Natural killer cell (primary cell): Measurements from ENCODE around the gene MAP2K2. TPM values are rescaled to one million over a fixed set of nuclear protein-coding genes. Genes with fewer than 3 reads are reported as not detected.

Experiments
- ATAC-seq, 3 donors: fragments of 150-1000 bp in 2 of 3; fragments of 200-7000 bp in 1 of 3; cut with Tn5 transposase; 1 replicate in 1 of 3; 2 replicates in 2 of 3; pipeline ENCODE4 v1.10.0; 2021; ENCODE audit warnings: mild to moderate bottlenecking in 2 of 3, moderate library complexity in 2 of 3
- DNase-seq, 2 donors: peaks; one replicate each; pipeline versions ENCODE4 v3.0.0 to v3.0.0-alpha.2; 2013 to 2021; ENCODE audit warnings: mixed read lengths in 1 of 2
- H3K27ac ChIP-seq: one replicate; pipeline ENCODE4 v1.5.1; 2013; ENCODE audit warnings: mild to moderate bottlenecking, low read length
- H3K27me3 ChIP-seq: one replicate; pipeline ENCODE4 v1.6.1; 2013; ENCODE audit warnings: low read length; ENCODE audit not compliant: control insufficient read depth, insufficient read depth
- H3K36me3 ChIP-seq: one replicate; pipeline ENCODE4 v1.6.1; 2013; ENCODE audit warnings: low read length; ENCODE audit not compliant: control insufficient read depth, insufficient read depth
- H3K4me1 ChIP-seq: one replicate; pipeline ENCODE4 v1.6.1; 2013; ENCODE audit warnings: low read length; ENCODE audit not compliant: control insufficient read depth, insufficient read depth
- H3K4me3 ChIP-seq: one replicate; pipeline ENCODE4 v1.5.1; 2013; ENCODE audit warnings: low read length
- H3K9me3 ChIP-seq: one replicate; pipeline ENCODE4 v1.6.1; 2013; ENCODE audit warnings: low read length; ENCODE audit not compliant: control insufficient read depth, insufficient read depth
- H3K27ac Mint-ChIP-seq, 2 donors: one replicate each; pipeline ENCODE4 v1.8.0; 2022; ENCODE audit warnings: mild to moderate bottlenecking in 2 of 2, mixed read lengths in 2 of 2, moderate library complexity in 1 of 2
- H3K27me3 Mint-ChIP-seq, 2 donors: one replicate each; pipeline ENCODE4 v1.8.0; 2022; ENCODE audit warnings: low read depth in 2 of 2, mixed read lengths in 2 of 2
- H3K36me3 Mint-ChIP-seq: one replicate; pipeline ENCODE4 v1.8.0; 2022; ENCODE audit warnings: mixed read lengths
- H3K4me1 Mint-ChIP-seq, 2 donors: one replicate each; pipeline ENCODE4 v1.8.0; 2022; ENCODE audit warnings: mixed read lengths in 2 of 2
- H3K4me3 Mint-ChIP-seq: one replicate; pipeline ENCODE4 v1.8.0; 2022; ENCODE audit warnings: mild to moderate bottlenecking, moderate library complexity, mixed read lengths
- H3K9me3 Mint-ChIP-seq, 2 donors: one replicate each; pipeline ENCODE4 v1.8.0; 2022; ENCODE audit warnings: mixed read lengths in 2 of 2
- CTCF ChIP-seq: fragments of 200-600 bp; IDR thresholded peaks from one replicate; pipeline ENCODE4 v1.8.0; 2022; ENCODE audit warnings: antibody characterized with exemption
- WGBS: methylation state at CpG from one replicate; pipeline ENCODE4 v1.1.7; 2013; ENCODE audit warnings: missing lambda C conversion rate; ENCODE audit not compliant: insufficient coverage; 5-methylcytosine and 5-hydroxymethylcytosine counted together
- intact Hi-C: fragments of 100-400 bp; cut with micrococcal nuclease; formaldehyde crosslinking; loops from one replicate; pipeline ENCODE4 v1.14.2; 2022
- total RNA-seq, 4 donors: library from RNA; stranded (reverse); fragments of 120-200 nt in 1 of 4; gene quantifications; one replicate each; pipeline versions ENCODE4 v1.2.3 to v1.2.4, GENCODE V29; 2013 to 2022

MAP2K2 gene
- total RNA-seq, 3 donors from 2014 or later (not counting 1 experiment from before 2014, with no cell fraction given): 137 to 154 (median 152) TPM

GRCh38 chr19:4059891-4060620 is 63.9 kb downstream of the MAP2K2 start:
- H3K36me3 Mint-ChIP-seq: no peaks in the 10 kb centered on the region
- peak; percentile 67 to 81 (median 79) for ATAC-seq
- TF ChIP-seq CTCF: no peak
- H3K4me3 Mint-ChIP-seq: peak overlapping the region; percentile 77
- Histone ChIP-seq H3K4me1 (peaks cover 81% of the 10 kb centered on the region), H3K27me3 (no peaks in the 10 kb centered on the region), H3K36me3 (peaks cover 18% of the 10 kb centered on the region), H3K9me3 (no peaks in the 10 kb centered on the region), H3K27ac (peak overlapping the region; percentile 97), H3K4me3 (peak overlapping the region; percentile 30)
- DNase-seq: peak; percentile 83 to 85
- no peaks in the 10 kb centered on the region for H3K9me3 Mint-ChIP-seq
- intact Hi-C loops: loop anchor here (2.0 kb wide), 1 partner anchor 49 kb away; no protein-coding TSS in a partner anchor
- no peaks in the 10 kb centered on the region for H3K27me3 Mint-ChIP-seq
- H3K27ac Mint-ChIP-seq: peak overlapping the region; percentile 91 to 96
- 41% methylated on average over 42 of the region's 42 CpGs for WGBS
- peaks cover 10 to 60% of the 10 kb centered on the region in 2 donors for H3K4me1 Mint-ChIP-seq

DNA sequence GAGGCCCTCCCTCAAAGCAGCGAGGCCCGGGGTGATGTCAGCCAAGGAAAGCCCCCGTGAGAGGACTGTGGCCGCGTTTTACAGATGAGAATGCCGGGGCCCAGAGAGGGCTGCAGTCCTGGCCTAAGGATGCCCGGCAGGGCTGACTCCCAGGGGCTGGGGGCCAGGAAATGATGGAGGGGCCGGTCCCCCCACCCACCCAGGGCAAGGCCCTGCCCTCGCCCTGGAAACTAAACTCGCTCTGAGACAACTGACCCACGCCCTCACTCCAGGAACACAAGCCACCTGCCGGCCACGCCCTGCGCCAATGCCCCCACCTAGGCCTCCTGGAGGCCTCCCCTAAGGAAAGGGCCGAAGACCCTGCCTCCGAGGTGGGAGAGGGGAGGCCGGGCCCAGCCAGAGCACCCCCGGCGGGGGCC is 64.5 kb downstream of the MAP2K2 start:
- Histone ChIP-seq H3K36me3 (peaks cover 18% of the 10 kb centered on the region), H3K4me3 (peak overlapping the region; percentile 30), H3K4me1 (peaks cover 80% of the 10 kb centered on the region), H3K9me3 (no peaks in the 10 kb centered on the region), H3K27me3 (no peaks in the 10 kb centered on the region), H3K27ac (peak overlapping the region; percentile 97)
- no peaks in the 10 kb centered on the region for H3K9me3 Mint-ChIP-seq
- intact Hi-C loops: loop anchor here (2.0 kb wide), 1 partner anchor 49 kb away; no protein-coding TSS in a partner anchor
- WGBS: 48% methylated on average over 19 of the region's 19 CpGs
- TF ChIP-seq CTCF: no peak
- H3K27ac Mint-ChIP-seq: peak overlapping the region; percentile 91 to 96
- DNase-seq (peak in 1 of 2 donors; percentile 49), ATAC-seq (peak in 2 of 3 donors; percentile 3 to 8)
- peak overlapping the region; percentile 77 for H3K4me3 Mint-ChIP-seq
- H3K4me1 Mint-ChIP-seq: peaks cover 10 to 60% of the 10 kb centered on the region in 2 donors
- no peaks in the 10 kb centered on the region for H3K27me3 Mint-ChIP-seq
- no peaks in the 10 kb centered on the region for H3K36me3 Mint-ChIP-seq

- no peak for TF ChIP-seq CTCF
Observed at GRCh38 chr19:4058693-4059452, 65.0 kb downstream of the MAP2K2 start.

More at GRCh38 chr19:4058693-4059452, 65.0 kb downstream of the MAP2K2 start:
- H3K4me3 Mint-ChIP-seq: peak overlapping the region; percentile 77
- Histone ChIP-seq H3K27ac (peak overlapping the region; percentile 97), H3K4me1 (peaks cover 75% of the 10 kb centered on the region), H3K9me3 (no peaks in the 10 kb centered on the region), H3K27me3 (no peaks in the 10 kb centered on the region), H3K4me3 (peak overlapping the region; percentile 30), H3K36me3 (peaks cover 20% of the 10 kb centered on the region)
- H3K4me1 Mint-ChIP-seq: peaks cover 8 to 55% of the 10 kb centered on the region in 2 donors
- intact Hi-C loops: loop anchor here (2.0 kb wide), 1 partner anchor 50 kb away; no protein-coding TSS in a partner anchor
- no peaks in the 10 kb centered on the region for H3K27me3 Mint-ChIP-seq
- DNase-seq (no peak), ATAC-seq (no peak)
- 66% methylated on average over 30 of the region's 30 CpGs for WGBS
- no peaks in the 10 kb centered on the region for H3K36me3 Mint-ChIP-seq
- H3K27ac Mint-ChIP-seq: peak overlapping the region; percentile 91 to 96
- no peaks in the 10 kb centered on the region for H3K9me3 Mint-ChIP-seq
